Activated T-cell treated with anti-CD3 and anti-CD28 coated beads, Interleukin-2, amount 50 U/mL, for 4 hours (primary cell): ENCODE data around the gene PRR23B. TPM values are rescaled to one million over a fixed set of nuclear protein-coding genes. Genes with fewer than 3 reads are reported as not detected.
"Not testable (repeated sequence)": the region's sequence is repeated elsewhere in the genome, so short reads cannot be mapped to it uniquely, and the experiment has no call there.

Source experiments
- ATAC-seq, 2 donors: fragments of 200-7000 bp; cut with Tn5 transposase; one replicate each; pipeline ENCODE4 v1.10.0; 2021
- DNase-seq: peaks from one replicate; pipeline ENCODE4 v3.0.0-alpha.2; 2020
- H3K27me3 Mint-ChIP-seq: one replicate; pipeline ENCODE4 v1.8.0; 2021; ENCODE audit warnings: low read depth, mixed read lengths
- H3K36me3 Mint-ChIP-seq: one replicate; pipeline ENCODE4 v1.8.0; 2022; ENCODE audit warnings: mixed read lengths; ENCODE audit not compliant: insufficient read depth
- H3K4me1 Mint-ChIP-seq: one replicate; pipeline ENCODE4 v1.8.0; 2021; ENCODE audit warnings: low read depth, mixed read lengths
- H3K4me3 Mint-ChIP-seq: one replicate; pipeline ENCODE4 v1.8.0; 2021; ENCODE audit warnings: mild to moderate bottlenecking, moderate library complexity, mixed read lengths
- H3K9me3 Mint-ChIP-seq: one replicate; pipeline ENCODE4 v1.8.0; 2021; ENCODE audit warnings: mixed read lengths
- total RNA-seq, 3 donors: library from RNA; stranded (reverse); gene quantifications; one replicate each; pipeline ENCODE4 v1.2.1, GENCODE V29; 2021

PRR23B gene
- not detected for total RNA-seq

DNA sequence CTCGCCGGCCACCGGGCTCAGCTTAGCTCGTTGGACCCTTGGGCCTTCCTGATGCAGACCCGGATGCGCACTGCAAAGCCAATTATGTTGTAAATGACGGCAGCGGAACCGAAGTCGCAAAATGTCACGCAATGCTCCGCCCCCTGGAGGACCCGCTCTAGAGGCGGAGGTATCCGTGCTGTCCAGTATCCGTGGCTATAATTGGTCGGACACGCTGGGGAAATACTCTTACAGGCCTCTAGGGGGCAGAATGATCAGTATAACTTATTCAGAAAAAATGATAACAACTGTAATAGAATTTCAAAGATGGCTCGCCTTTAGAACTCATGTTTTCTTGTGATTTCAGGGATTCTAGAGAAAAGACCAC is at the start of gene PRR23B:
TSS of gene PRR23B (minus strand) at position 59 of the 367 bp plus-strand sequence. CDS start 265 bp downstream, outside the sequence.
- Mint-ChIP-seq H3K9me3 (peaks cover 9% of the 10 kb centered on the region), H3K27me3 (peaks cover 3% of the 10 kb centered on the region), H3K4me1 (no peaks in the 10 kb centered on the region), H3K36me3 (no peaks in the 10 kb centered on the region), H3K4me3 (no peak within 1 kb of the TSS)
- DNase-seq (no peak), ATAC-seq (no peak)

DNA sequence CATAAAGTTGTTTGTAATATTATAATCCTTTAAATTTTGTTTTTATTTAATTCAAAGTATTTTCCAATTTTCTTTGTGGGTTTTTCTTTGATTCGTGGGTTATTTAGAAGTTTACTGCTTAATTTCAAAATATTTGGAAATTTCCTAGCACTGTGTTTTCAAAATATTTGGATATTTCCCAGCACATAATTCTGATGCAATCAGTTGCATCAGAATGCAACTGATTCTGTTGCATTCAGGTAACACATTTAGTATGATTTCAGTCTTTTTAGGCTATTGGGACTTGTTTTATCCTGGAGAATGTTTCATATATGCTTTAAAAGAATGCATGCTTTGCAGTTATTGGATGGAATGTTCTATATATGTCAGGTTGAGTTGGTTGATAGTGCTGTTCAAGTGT is 42.2 kb upstream of the PRR23B start:
- DNase-seq, result no peak
- H3K27me3 Mint-ChIP-seq, result peaks cover 3% of the 10 kb centered on the region
- H3K36me3 Mint-ChIP-seq, result no peaks in the 10 kb centered on the region
- ATAC-seq, result no peak
- H3K4me3 Mint-ChIP-seq, result no peak overlapping the region
- no peaks in the 10 kb centered on the region for H3K9me3 Mint-ChIP-seq
- no peaks in the 10 kb centered on the region for H3K4me1 Mint-ChIP-seq

DNA sequence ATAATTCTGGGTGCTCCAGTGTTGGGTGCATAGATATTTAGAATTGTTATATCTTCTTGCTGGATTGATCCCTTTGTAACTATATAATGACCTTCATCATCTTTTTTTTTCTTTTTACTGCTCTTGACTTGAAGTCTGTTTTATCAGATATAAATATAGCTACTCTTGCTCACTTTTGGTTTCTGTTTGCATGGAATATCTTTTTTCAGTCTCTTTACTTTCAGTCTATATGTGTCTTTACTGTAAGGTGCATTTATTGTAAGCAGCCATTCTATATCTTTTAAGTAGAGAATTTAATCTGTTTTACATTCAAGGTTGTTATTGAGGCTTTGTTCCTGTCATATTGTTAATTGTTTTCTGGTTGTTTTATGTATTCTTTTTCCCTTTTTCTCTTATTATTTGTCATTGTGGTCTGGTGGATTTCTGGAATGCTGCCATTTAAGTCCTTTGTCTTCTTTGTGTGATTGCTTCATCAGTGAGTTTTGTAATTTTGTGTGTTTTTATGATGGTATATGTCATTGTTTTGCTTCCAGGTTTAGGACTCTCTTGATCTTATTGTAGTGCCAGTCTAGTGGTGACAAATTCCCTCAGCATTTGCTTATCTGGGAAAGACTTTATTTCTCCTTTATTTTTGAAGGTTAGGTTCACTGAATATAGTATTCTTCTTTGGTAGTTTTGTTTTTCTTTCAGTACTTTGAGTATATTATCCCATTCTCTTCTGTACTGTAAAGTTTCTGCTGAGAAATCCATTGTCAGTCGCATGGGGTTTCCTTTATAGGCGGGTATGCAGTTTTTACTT is 32.3 kb upstream of the PRR23B start:
- no peaks in the 10 kb centered on the region for H3K4me1 Mint-ChIP-seq
- H3K4me3 Mint-ChIP-seq, result no peak overlapping the region
- H3K36me3 Mint-ChIP-seq, result no peaks in the 10 kb centered on the region
- no peak for ATAC-seq
- DNase-seq, result no peak
- peaks cover 22% of the 10 kb centered on the region for H3K9me3 Mint-ChIP-seq
- H3K27me3 Mint-ChIP-seq, result no peaks in the 10 kb centered on the region

GRCh38 chr3:139044366-139045210 is 23.9 kb upstream of the PRR23B start, which contains the start of gene PRR23C:
Gene PRR23C (minus strand): TSS chr3:139044892. CDS start chr3:139044620, 272 bp downstream.
- peaks cover under 1% of the 10 kb centered on the region for H3K27me3 Mint-ChIP-seq
- no peaks in the 10 kb centered on the region for H3K4me1 Mint-ChIP-seq
- H3K4me3 Mint-ChIP-seq, result no peak within 1 kb of the TSS
- H3K36me3 Mint-ChIP-seq, result no peaks in the 10 kb centered on the region
- no peak for ATAC-seq
- no peaks in the 10 kb centered on the region for H3K9me3 Mint-ChIP-seq
- DNase-seq, result no peak

- Mint-ChIP-seq H3K4me1 (no peaks in the 10 kb centered on the region), H3K4me3 (no peak overlapping the region), H3K27me3 (peaks cover 3% of the 10 kb centered on the region), H3K36me3 (no peaks in the 10 kb centered on the region), H3K9me3 (no peaks in the 10 kb centered on the region)
- no peak for ATAC-seq
- DNase-seq, result no peak
Observed at GRCh38 chr3:139043554-139044365, 23.0 kb upstream of the PRR23B start.

GRCh38 chr3:139037478-139037877 is 16.8 kb upstream of the PRR23B start:
- no peak overlapping the region for H3K4me3 Mint-ChIP-seq
- no peak for ATAC-seq
- H3K27me3 Mint-ChIP-seq, result peaks cover 8% of the 10 kb centered on the region
- no peaks in the 10 kb centered on the region for H3K9me3 Mint-ChIP-seq
- H3K4me1 Mint-ChIP-seq, result no peaks in the 10 kb centered on the region
- DNase-seq, result no peak
- no peaks in the 10 kb centered on the region for H3K36me3 Mint-ChIP-seq

DNA sequence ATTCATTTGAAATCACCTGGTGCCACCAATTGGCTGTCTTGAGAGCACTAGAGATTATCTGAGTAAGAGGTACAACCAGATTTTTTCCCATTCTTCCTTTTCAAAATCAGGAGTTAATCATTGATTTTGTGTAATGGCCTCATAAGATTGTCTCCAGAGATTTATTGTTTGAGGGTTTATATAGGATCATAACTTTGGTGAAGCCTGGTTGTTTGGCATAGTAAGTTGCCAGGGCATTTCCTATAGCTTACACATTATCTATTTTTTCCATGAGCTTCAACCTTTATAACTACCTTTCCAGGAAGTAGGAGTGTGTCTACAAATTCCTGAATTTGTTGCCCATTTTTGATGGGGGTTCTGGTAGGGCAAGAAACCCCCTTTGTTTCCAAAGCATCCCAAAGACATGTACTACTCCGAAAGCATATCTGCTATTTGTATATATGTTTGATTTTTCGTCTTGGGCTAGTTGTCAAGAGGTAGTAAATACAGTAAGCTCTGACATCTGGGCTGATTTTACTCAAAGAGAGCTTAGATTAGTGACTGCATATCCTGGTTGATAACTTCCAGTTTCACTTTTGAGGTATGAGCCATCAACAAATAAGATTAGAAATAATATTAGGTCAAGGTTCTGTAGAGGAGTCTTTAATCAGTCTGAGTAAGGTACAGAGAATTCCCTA is 11.7 kb upstream of the PRR23B start:
- peaks cover 12% of the 10 kb centered on the region for H3K9me3 Mint-ChIP-seq
- DNase-seq, result no peak
- ATAC-seq, result no peak
- peaks cover 3% of the 10 kb centered on the region for H3K27me3 Mint-ChIP-seq
- no peaks in the 10 kb centered on the region for H3K36me3 Mint-ChIP-seq
- no peaks in the 10 kb centered on the region for H3K4me1 Mint-ChIP-seq
- no peak overlapping the region for H3K4me3 Mint-ChIP-seq

DNA sequence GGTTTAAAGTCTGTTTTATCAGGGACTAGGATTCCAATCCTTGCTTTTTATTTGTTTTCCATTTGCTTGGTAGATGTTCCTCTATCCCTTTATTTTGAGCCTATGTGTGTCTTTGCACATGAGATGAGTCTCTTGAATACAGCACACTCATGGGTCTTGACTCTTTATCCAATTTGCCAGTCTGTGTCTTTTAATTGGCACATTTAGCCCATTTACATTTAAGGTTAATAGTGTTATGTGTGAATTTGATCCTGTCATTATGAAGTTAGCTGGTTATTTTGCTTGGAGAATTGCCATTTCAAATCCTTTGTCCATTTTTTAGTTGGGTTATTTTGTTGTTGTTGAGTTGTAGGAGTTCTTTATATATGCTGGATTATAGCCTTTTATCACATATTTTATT is 9.8 kb upstream of the PRR23B start:
- ATAC-seq, DNase-seq, H3K27me3 Mint-ChIP-seq, H3K4me3 Mint-ChIP-seq, H3K36me3 Mint-ChIP-seq, H3K4me1 Mint-ChIP-seq: not testable (repeated sequence)
- H3K9me3 Mint-ChIP-seq, result peaks cover 12% of the 10 kb centered on the region

DNA sequence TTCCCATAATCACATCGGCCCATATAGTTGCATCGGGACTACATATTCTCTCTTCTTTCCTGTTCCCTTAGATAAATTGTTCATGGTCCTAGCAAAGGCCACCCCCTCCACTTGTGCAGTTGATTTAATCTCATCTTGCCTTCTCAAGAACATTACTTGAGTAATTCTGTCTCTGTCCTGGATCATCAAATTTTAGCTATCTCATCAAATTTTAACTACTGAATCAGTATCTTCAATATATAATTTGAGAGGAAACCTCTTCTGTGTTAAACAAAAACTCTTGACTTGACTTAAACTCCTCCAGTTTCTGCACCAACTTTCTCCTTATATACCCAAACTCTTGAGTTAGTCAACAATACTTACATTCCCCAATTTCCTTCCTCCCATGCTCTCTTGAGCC is 4.2 kb upstream of the PRR23B start:
- DNase-seq (no peak), ATAC-seq (no peak)
- Mint-ChIP-seq H3K4me1 (no peaks in the 10 kb centered on the region), H3K36me3 (no peaks in the 10 kb centered on the region), H3K9me3 (peaks cover 1% of the 10 kb centered on the region), H3K27me3 (peaks cover 1% of the 10 kb centered on the region), H3K4me3 (no peak overlapping the region)

DNA sequence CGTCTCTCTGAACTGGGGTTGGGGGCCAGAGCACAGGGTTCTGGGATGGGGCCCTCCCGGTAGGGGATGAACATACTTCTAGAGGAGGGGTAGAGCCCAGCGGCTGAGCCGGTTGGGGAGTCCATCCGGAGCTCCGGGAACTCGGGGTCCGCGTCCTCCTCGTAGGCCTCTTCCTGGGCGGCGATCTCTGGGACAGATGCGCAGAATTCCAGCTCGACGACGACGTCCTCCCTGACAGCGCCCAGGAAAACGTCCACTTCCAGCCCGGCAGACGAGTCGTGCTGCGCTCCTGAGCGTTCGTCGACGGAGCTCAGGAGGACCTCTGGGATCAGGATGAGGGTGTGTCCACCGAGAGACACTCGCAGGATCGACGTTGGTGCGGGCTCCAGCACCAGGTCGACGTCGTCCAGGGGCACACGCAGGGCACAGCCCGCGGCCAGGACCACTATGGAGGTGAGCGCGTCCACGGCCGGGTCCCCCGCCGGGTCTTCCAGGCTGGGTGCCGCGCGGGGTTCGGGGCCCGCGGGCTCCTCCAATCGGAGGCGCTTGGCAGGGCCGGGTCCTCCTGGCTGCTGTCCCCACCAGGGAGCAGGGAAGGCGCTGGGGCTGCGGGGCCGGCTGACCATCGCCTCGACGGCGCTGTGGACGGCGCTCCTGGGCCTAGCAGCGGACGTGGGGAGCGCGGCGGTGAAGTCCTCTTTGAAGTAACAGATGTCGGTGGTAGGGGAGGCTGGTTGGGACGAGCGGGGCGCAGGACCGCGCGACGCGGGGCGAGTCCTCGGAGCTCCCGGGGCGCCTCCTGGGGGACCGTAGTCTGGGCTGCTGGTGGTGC is 474 bp downstream of the PRR23B start:
- peaks cover 9% of the 10 kb centered on the region for H3K9me3 Mint-ChIP-seq
- no peaks in the 10 kb centered on the region for H3K4me1 Mint-ChIP-seq
- ATAC-seq, result no peak

DNA sequence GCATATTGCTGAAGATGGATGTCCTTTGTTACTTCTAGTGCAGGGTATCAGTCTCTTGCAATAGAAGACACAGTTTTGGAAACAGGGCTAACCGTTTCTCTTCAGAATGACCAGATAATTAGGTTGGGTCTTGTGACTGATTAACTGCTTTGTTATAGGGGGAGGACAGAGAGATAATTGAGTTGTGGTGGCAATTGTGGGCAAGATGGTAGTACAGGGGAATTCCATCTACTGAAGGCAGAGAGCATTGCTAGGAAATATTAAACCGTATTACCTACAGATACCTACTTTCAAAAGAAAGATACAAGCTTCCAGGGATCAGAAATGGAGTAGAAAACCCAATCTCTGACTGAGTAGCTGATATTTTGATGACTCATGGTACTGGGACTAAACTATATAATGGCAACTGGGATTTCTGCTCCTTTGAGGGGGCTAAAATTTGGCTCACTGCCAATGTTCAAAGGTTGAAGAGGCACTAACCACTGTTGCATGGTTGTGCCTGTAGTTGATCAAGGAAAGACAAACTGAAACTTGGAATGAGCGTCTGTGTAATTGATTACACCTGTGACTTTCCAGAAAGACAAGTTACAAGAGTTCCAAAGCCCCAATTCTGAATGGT is 4.2 kb downstream of the PRR23B start:
- H3K4me3 Mint-ChIP-seq, result no peak overlapping the region
- DNase-seq, result no peak
- peaks cover 7% of the 10 kb centered on the region for H3K27me3 Mint-ChIP-seq
- peaks cover 16% of the 10 kb centered on the region for H3K9me3 Mint-ChIP-seq
- H3K36me3 Mint-ChIP-seq, result no peaks in the 10 kb centered on the region
- ATAC-seq, result no peak
- no peaks in the 10 kb centered on the region for H3K4me1 Mint-ChIP-seq

More for the DNA sequence above, 474 bp downstream of the PRR23B start:
- DNase-seq, result no peak
- Mint-ChIP-seq H3K36me3 (no peaks in the 10 kb centered on the region), H3K4me3 (no peak overlapping the region), H3K27me3 (peaks cover 3% of the 10 kb centered on the region)

GRCh38 chr3:139006051-139006716 is 14.5 kb downstream of the PRR23B start, which contains the start of gene PRR23A:
Gene PRR23A (minus strand): TSS chr3:139006268. CDS start chr3:139006268, 0 bp downstream.
- Mint-ChIP-seq H3K9me3 (peaks cover 32% of the 10 kb centered on the region), H3K36me3 (no peaks in the 10 kb centered on the region), H3K27me3 (peaks cover 8% of the 10 kb centered on the region), H3K4me3 (no peak within 1 kb of the TSS), H3K4me1 (no peaks in the 10 kb centered on the region)
- ATAC-seq, result no peak
- no peak for DNase-seq
